HUES6 (cell line): ENCODE data around the gene TENM4.

Source experiments
- H3K27ac ChIP-seq: 2 replicates; pipeline ENCODE4 v1.7.0; 2013; ENCODE audit warnings: low read depth, mild to moderate bottlenecking, low read length, inconsistent platforms
- H3K27me3 ChIP-seq: 2 replicates; pipeline ENCODE4 v1.6.1; 2013; ENCODE audit warnings: low read length; ENCODE audit not compliant: control insufficient read depth, insufficient read depth
- H3K36me3 ChIP-seq: 2 replicates; pipeline ENCODE4 v1.6.1; 2013; ENCODE audit warnings: low read length; ENCODE audit not compliant: control insufficient read depth, insufficient read depth
- H3K4me1 ChIP-seq: 2 replicates; pipeline ENCODE4 v1.6.1; 2013; ENCODE audit warnings: low read length; ENCODE audit not compliant: control insufficient read depth, insufficient read depth
- H3K4me3 ChIP-seq: 2 replicates; pipeline ENCODE4 v1.5.1; 2013; ENCODE audit warnings: low read depth, low read length
- H3K9ac ChIP-seq: one replicate; pipeline ENCODE4 v1.6.1; 2013; ENCODE audit warnings: mild to moderate bottlenecking, low read length
- H3K9me3 ChIP-seq: 2 replicates; pipeline ENCODE4 v1.6.1; 2013; ENCODE audit warnings: low read depth, low read length; ENCODE audit not compliant: control insufficient read depth, insufficient read depth

The TENM4 gene

DNA sequence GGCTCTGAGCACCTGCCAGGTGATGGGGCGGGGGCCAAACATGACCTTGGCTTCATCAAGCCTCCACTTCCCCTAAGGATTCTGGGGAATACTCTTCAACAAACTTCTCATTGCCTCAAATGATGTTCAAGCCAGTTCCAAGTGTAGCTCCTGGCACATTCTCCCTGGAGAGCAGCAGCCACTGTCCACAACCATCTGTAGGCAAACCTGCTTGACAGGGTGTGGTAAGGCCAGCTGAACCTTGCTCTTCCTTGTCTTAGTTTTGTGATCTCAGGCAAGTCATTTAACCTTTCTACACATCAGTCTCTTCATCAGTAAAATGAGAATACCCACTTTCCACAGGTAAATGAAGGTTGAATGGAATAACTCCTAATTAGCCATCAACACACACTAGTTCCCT, 323.3 kb downstream of the TENM4 start:
- no peak overlapping the region for H3K4me3 ChIP-seq
- no peaks in the 10 kb centered on the region for H3K36me3 ChIP-seq
- H3K9me3 ChIP-seq: no peaks in the 10 kb centered on the region
- H3K27ac ChIP-seq: no peak overlapping the region
- H3K9ac ChIP-seq: no peak overlapping the region
- peaks cover 9% of the 10 kb centered on the region; the same call in 1 of the 2 replicates for H3K4me1 ChIP-seq
- H3K27me3 ChIP-seq: no peaks in the 10 kb centered on the region

DNA sequence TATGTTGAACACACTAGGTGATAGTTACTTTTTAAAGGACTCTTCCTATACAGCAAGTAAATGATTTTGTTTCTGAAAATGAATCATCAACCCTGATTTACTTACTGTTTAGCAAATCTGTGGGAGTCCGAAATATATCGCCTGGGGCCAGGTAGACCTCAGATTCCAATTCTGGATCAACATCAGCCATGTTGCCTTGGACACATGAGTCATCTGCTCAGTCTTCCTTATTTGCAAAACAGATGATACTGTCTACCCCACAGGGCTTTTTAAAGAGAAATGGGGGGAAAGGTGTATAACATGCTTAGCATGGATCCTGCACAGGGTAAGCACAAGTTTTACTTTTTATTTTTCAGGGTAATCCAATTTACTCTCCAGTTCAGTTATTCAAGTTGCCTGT, 324.2 kb downstream of the TENM4 start:
- Histone ChIP-seq H3K27me3 (no peaks in the 10 kb centered on the region), H3K4me1 (peaks cover 9% of the 10 kb centered on the region; the same call in 1 of the 2 replicates), H3K9me3 (no peaks in the 10 kb centered on the region), H3K27ac (no peak overlapping the region), H3K36me3 (no peaks in the 10 kb centered on the region), H3K9ac (no peak overlapping the region), H3K4me3 (no peak overlapping the region)

DNA sequence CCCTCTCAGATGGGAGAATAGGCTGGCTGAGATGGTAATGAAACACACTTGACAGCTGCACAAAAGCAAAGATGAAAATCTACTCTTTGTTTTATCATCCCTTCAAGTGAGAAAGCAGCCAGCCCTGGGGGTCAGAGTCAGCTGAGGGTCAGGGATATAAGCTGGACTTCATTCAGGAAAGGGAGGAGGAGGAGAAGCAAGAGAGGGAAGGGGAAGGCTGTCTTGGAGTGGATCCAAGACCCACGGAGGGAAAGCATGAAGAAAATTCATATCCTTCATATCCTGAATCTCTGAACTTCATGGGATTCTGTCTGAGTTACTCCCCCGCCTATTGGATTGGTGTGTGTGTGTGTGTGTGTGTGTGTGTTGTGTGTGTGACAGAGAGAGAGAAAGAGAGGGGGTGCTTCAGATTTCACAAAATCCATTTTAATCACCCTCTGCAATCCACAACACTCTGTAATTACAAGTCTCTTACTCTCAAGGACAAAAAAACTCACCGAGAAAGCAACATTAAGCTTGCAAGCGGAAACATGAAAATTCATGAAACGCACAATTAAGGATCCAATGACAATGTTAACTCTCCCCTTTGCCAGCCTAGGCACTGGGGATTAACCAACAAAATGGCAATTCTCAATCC, 327.7 kb downstream of the TENM4 start:
- Histone ChIP-seq H3K4me1 (no peaks in the 10 kb centered on the region; the same call in 1 of the 2 replicates), H3K27me3 (no peaks in the 10 kb centered on the region), H3K27ac (no peak overlapping the region), H3K36me3 (no peaks in the 10 kb centered on the region), H3K4me3 (no peak overlapping the region), H3K9me3 (no peaks in the 10 kb centered on the region), H3K9ac (no peak overlapping the region)

DNA sequence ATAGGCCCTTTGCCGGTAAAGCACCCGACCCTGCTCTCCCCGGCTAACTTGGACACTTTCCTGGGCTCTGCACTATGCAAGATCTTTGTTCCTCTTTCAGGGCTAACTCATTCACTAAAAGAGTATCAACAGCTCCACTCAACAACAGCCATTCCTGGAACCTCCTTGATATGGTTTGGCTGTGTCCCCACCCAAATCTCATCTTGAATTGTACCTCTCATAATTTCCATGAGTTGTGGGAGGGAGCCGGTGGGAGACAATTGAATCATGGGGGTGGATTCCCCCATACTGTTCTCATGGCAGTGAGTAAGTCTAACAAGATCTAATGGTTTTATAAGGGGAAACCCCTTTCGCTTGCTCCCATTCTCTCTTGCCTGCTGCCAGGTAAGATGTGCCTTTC, 330.0 kb downstream of the TENM4 start:
- Histone ChIP-seq H3K27ac (no peak overlapping the region), H3K4me3 (no peak overlapping the region), H3K9me3 (no peaks in the 10 kb centered on the region), H3K36me3 (no peaks in the 10 kb centered on the region), H3K9ac (no peak overlapping the region), H3K4me1 (no peaks in the 10 kb centered on the region; the same call in 1 of the 2 replicates), H3K27me3 (no peaks in the 10 kb centered on the region)

DNA sequence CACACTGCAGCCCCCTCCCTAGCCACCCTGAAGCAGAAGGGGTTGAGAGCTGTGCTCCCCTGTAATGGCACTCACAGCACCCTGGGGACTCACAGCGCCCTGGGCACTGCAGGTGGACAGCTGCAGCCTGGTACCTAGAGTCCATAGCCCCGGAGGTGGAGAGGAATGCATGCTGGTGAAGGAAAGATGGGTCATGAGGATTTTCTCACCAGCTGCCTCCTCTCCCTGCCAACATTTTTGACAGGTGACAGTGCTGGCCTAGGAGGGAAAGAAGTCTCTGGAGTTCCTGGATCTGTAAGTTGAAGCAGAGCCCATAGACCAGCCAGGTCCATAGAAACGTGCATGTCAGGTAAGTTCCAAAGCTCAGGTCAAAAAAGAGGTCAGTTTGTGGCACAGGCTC, 330.5 kb downstream of the TENM4 start:
- Histone ChIP-seq H3K4me1 (no peaks in the 10 kb centered on the region; the same call in 1 of the 2 replicates), H3K36me3 (no peaks in the 10 kb centered on the region), H3K27ac (no peak overlapping the region), H3K9ac (no peak overlapping the region), H3K9me3 (no peaks in the 10 kb centered on the region), H3K27me3 (no peaks in the 10 kb centered on the region), H3K4me3 (no peak overlapping the region)

DNA sequence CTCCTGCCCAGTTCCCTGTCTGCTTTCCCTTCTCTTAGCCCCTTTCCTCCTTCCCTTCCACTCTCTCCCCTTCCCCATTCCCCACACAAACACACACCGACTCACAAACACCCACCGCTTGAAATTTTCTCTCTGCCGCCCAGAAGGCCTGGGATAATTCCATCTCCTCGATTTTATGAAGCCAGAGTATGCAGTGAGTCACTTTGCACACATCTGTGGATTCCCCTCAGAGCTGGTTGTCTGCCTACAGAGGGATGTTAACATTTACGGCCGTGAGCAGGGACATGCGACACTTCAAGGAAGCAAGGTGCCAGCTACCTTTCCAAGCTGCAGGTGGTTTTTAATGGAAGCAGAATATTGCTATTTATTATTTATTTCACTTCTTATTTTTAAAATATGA, 332.0 kb downstream of the TENM4 start:
- H3K4me3 ChIP-seq: no peak overlapping the region
- H3K36me3 ChIP-seq: no peaks in the 10 kb centered on the region
- no peak overlapping the region for H3K9ac ChIP-seq
- H3K27ac ChIP-seq: no peak overlapping the region
- H3K27me3 ChIP-seq: no peaks in the 10 kb centered on the region
- H3K9me3 ChIP-seq: no peaks in the 10 kb centered on the region
- no peaks in the 10 kb centered on the region; the same call in 1 of the 2 replicates for H3K4me1 ChIP-seq

DNA sequence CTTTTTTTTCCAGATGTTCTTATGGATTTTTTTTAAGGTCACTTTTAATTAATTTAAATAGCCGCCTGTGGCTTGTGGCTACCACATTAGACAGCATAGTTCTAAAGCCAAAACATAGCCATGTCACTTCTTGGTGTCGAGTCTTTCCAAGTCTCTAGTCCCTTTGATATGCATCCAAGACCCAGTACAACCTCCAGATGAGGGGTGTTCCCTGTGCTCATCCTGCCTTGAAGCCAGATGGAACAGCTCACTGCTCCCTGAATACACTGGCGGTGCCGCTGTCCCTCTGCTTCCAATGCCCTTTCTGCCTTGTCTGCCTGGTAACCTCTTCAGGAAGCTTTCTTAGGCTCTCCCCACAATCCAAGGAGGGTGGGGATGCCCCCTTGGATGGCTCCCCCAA, 338.0 kb downstream of the TENM4 start:
- Histone ChIP-seq H3K9ac (no peak overlapping the region), H3K27me3 (no peaks in the 10 kb centered on the region), H3K9me3 (no peaks in the 10 kb centered on the region), H3K27ac (no peak overlapping the region), H3K4me3 (no peak overlapping the region), H3K4me1 (peaks cover 14% of the 10 kb centered on the region; the same call in 1 of the 2 replicates), H3K36me3 (no peaks in the 10 kb centered on the region)

DNA sequence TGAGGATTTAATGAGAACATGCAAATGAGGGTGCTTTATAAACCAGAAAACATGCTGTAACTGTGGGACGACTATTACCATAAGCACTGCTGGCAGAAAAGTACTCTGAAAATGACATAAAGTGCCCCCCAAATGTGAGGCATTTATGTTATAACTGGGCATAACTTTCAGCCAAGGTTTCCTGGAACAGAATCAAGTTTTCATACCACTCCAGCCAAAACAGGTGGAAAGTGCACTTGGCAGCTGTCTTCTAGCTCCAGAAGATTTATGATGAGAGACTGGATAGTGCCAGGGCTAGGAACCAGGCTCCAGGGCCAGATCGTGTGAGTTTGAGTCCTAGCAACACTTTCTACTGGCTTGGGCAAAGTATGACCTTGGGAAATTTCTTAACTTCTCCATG, 339.2 kb downstream of the TENM4 start:
- H3K4me1 ChIP-seq: peaks cover 15% of the 10 kb centered on the region; the same call in 1 of the 2 replicates
- H3K4me3 ChIP-seq: no peak overlapping the region
- H3K36me3 ChIP-seq: no peaks in the 10 kb centered on the region
- no peaks in the 10 kb centered on the region for H3K27me3 ChIP-seq
- no peak overlapping the region for H3K27ac ChIP-seq
- H3K9me3 ChIP-seq: no peaks in the 10 kb centered on the region
- H3K9ac ChIP-seq: no peak overlapping the region

DNA sequence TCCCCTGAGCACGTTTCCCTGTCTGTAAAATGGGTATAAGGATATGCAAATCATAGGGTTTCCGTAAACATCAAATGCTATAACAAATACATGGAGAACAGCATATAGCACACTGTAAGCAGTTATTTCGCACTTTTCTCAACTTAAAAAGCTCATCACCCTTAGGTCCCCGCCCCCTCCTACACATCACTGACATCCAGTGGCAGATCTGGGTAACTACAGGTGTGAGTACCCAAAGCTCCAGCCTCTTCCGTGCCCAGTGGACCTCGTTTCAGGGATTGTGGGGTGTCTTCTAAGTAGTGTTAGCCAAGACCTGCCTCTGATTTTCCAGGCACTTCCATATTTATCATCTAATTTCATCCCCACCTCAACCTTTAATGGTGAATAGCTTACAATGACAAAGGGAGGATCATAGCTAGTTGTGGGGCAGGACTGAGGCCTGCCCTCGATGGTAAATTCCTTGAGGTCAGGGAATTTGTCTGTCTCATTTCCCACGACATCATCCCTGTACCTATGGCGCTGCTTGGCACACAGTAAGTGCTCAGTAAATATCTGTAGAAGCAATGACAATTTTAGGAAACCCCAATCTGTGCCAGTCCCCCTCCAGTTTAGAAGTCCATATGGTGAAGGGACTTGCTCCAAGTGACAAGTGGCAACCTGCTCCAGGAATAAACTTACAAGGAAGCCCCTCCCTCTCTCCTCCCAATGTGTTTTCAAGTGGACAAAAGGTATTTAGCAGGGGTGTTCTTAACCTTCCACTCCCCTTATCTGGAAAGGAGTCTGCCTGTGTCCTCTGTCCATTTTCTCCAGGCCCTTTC, 340.5 kb downstream of the TENM4 start:
- no peaks in the 10 kb centered on the region for H3K36me3 ChIP-seq
- no peaks in the 10 kb centered on the region for H3K27me3 ChIP-seq
- H3K9ac ChIP-seq: no peak overlapping the region
- H3K4me1 ChIP-seq: peaks cover 23% of the 10 kb centered on the region; the same call in 1 of the 2 replicates
- H3K27ac ChIP-seq: no peak overlapping the region
- no peak overlapping the region for H3K4me3 ChIP-seq
- no peaks in the 10 kb centered on the region for H3K9me3 ChIP-seq

DNA sequence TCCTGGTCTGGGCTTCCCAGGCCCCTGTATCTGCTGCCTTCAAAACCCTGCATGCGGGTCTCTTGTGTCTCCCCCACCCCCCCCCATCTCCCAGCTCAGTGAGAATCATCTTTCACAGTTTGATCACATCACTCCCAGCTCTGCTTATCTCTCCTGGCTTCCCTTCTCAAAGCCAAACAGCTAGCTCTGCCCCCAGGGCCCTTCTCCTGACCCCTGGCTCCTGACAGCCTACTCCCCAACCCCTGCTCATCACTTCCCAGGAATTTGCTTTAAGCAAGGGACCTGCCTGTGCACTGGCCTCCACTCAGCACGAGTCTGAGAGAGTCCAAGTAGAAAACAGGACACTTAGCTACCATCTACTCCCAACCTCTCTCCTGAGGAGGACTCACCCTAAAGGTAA, 342.7 kb downstream of the TENM4 start:
- Histone ChIP-seq H3K9me3 (peaks cover 3% of the 10 kb centered on the region), H3K27ac (no peak overlapping the region), H3K4me1 (peaks cover 29% of the 10 kb centered on the region; the same call in 1 of the 2 replicates)

DNA sequence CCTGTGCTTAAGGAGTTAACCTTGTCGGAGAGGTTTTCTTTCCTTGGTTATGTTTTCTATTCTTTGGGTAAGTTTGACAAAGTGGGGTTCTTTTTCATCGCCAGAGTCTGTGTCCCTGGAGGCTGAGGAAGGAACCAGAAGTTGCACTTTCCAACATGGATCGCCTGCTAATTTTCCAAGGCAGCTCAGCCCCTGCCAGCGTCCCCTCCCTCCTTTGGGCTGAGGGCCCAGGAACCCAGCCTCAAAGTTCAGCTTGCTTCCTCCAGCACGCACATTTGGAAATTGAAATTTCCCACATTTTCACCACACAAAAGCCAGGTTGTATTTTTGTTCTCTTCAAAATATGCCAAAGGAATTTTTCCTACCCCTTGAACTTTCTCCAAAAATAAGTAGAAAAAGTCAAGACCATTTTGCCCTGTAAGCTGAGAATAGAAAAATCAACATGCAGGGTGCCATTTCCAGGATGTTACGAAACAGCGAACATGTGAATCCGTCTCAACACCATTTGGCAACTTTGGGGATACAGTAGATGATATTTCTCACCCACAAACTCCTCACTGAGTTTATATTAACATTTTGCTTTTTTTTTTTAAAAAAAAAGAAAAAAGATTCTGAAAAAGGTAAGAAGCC, 343.5 kb downstream of the TENM4 start:
- Histone ChIP-seq H3K9ac (peak overlapping the region; percentile 54), H3K9me3 (peaks cover 6% of the 10 kb centered on the region), H3K27ac (peak overlapping the region; percentile 21; the same call in 1 of the 2 replicates), H3K36me3 (no peaks in the 10 kb centered on the region), H3K27me3 (no peaks in the 10 kb centered on the region), H3K4me1 (peaks cover 29% of the 10 kb centered on the region; the same call in 1 of the 2 replicates), H3K4me3 (no peak overlapping the region; the same call in 1 of the 2 replicates)

More for the DNA sequence above, 342.7 kb downstream of the TENM4 start:
- no peaks in the 10 kb centered on the region for H3K36me3 ChIP-seq
- H3K4me3 ChIP-seq: no peak overlapping the region; the same call in 1 of the 2 replicates
- peak overlapping the region; percentile 45 for H3K9ac ChIP-seq
- H3K27me3 ChIP-seq: no peaks in the 10 kb centered on the region
